Measurements from ENCODE around the gene ACER3. TPM values are rescaled to one million over a fixed set of nuclear protein-coding genes. Genes with fewer than 3 reads are reported as not detected.
"Not testable (repeated sequence)": the region's sequence is repeated elsewhere in the genome, so short reads cannot be mapped to it uniquely, and the experiment has no call there.

ACER3 gene
- polyA plus RNA-seq, 3 donors, result 13.7 to 15.9 (median 15.4) TPM

- no peak for DNase-seq (ENCODE audit: extremely low read depth in 1 of 11, low read depth in 9 of 11, low spot score in 4 of 11)
These were observed 102.1 kb downstream of the ACER3 start for GRCh38 chr11:76962583-76963416.

DNA sequence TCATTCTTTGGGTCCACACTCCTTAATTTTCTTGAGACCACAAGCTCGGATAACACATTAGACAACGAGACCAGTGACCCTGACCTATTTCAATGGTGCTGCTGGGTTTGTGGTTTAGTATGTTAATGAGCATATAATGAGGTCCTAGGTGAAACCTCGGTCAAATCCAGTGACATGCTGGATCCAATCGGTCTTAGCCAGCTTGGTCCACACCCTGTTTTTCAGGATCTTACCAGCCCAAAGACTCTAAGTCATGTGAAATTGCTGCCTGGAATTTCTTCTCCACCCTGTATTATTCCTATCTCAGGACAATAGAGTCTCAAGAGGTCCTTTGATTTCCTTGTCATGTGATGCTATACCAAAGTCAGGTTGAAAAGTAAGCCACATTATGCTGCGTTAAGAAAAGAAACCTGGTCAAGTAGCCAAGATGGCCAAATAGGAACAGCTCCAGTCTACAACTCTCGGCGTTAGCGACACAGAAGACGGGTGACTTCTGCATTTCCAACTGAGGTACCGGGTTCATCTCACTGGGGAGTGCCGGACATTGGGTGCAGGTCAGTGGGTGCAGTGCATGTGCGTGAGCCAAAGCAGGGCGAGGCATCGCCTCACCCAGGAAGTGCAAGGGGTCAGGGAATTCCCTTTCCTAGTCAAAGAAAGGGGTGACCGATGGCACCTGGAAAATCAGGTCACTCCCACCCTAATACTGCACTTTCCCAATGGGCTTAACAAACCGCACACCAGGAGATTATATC is 102.9 kb downstream of the ACER3 start:
- not testable (repeated sequence) for DNase-seq (ENCODE audit: extremely low read depth in 1 of 11, low read depth in 9 of 11, low spot score in 4 of 11)

- no peak for DNase-seq (ENCODE audit: extremely low read depth in 1 of 11, low read depth in 9 of 11, low spot score in 4 of 11)
These were observed 111.3 kb downstream of the ACER3 start for GRCh38 chr11:76972051-76972450.

DNA sequence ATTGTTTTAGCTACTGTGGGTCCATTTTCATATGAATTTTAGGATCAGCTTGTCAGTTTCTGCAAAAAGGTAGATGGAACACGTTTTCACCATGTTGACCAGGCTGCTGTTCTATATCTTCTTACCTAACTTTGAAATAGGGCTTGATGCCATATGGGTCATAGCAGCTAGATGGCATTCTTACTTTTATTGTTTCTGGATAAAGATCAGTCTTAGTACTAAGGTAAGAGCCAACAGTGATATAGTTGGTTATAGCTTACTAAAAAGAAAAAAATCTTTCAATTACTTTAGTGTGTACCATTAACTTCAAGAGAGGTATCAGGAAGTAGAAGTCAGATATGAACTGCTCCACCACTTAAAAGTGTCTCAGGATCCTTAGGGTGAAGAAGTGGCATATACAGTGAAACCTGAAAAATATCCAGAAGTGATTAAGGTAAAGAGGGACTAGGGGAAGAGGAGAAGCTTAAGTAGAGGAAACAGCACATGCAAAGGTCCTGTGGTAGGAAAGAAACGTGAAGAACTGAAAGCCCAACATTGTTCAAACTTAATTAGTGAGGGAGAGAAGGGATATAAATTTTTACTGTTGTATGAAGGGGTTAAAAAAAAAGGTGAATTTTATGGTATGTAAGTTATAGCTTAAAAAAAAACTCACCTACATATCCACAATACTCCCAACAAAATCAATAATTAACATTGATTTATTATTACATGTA is 113.6 kb downstream of the ACER3 start:
- DNase-seq (ENCODE audit: extremely low read depth in 1 of 11, low read depth in 9 of 11, low spot score in 4 of 11), result no peak

GRCh38 chr11:76975513-76975912 is 114.8 kb downstream of the ACER3 start:
- no peak for DNase-seq (ENCODE audit: extremely low read depth in 1 of 11, low read depth in 9 of 11, low spot score in 4 of 11)

DNA sequence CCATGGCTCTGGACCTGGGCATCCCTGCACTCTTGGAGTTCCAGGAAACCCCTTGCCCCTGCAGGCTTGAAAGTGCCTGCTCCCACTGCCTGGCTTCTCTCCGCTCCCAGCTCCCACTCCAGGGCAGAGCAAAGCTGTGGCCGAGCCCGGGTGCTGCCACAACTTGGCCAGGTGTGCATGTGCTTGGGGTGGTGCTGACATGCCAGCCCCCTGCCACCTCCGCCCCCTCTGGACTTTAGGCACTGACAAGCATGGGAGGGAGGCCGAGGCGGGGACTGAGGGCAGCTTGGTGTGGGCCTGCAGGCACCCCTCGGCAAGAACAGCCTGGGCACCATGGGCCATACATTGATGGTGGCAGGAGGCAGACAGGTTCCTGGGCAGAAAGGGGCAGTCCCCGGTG is 117.1 kb downstream of the ACER3 start:
- DNase-seq (ENCODE audit: extremely low read depth in 1 of 11, low read depth in 9 of 11, low spot score in 4 of 11), result no peak

GRCh38 chr11:76978239-76978638 is 117.5 kb downstream of the ACER3 start:
- DNase-seq (ENCODE audit: extremely low read depth in 1 of 11, low read depth in 9 of 11, low spot score in 4 of 11), result no peak

DNA sequence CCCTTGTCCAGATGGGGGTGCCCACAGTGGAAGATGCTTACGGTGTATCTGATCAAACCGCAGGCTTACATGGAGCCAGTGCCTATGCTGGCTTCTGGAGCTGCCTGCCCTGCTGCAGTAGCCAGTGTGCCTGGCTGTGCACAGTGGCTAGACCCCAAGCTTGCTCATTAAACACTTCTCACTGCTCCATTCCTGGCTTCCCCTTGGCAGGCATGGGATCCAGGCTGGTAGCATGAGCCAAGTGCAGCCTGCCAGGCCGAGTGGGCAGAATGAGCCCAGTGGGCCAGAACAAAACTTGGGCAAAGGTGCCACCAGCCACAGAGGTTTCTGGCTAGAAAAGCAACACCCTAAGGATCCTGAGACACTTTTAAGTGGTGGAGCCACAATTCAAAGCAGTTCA is 118.1 kb downstream of the ACER3 start:
- DNase-seq (ENCODE audit: extremely low read depth in 1 of 11, low read depth in 9 of 11, low spot score in 4 of 11), result no peak

DNA sequence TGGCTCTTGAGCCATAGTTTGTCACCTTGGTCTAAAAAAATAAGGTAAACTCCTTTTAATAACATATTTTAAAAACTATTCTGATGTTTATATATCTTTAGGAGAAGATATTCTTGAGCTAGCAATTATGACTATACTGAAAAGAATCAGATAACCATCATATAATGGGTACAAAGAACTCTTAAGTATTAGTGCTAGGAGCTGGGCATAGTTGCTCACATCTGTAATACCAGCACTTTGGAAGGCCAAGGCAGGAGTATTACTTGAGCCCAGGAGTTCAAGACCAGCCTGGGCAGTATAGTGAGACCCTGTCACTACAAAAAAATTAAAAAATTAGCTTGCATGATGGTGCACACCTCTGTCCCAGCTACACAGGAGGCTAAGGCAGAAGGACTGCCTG is 119.5 kb downstream of the ACER3 start:
- DNase-seq (ENCODE audit: extremely low read depth in 1 of 11, low read depth in 9 of 11, low spot score in 4 of 11), result no peak

- no peak for DNase-seq (ENCODE audit: extremely low read depth in 1 of 11, low read depth in 9 of 11, low spot score in 4 of 11)
These were observed 124.0 kb downstream of the ACER3 start for GRCh38 chr11:76984743-76985142.

GRCh38 chr11:76987203-76987602 is 126.5 kb downstream of the ACER3 start:
- no peak for DNase-seq (ENCODE audit: extremely low read depth in 1 of 11, low read depth in 9 of 11, low spot score in 4 of 11)

DNA sequence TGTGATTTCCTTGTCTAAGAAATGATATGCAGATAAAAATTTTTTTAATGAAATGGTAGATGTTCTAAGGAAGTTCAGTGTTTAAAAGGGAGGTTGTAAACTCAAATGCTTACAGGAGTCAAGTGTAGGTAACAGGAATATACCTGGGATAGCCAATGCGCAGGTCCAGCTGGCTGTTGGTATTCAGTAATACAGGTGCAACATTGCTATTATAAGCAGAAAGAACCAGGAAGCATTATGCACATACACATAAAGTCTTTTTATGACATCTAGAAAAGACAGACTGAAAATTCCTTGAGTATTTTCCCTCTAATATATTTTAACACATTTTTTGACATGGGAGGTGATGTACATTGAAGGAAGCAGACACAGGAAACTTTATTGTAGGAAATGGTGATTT is 129.9 kb downstream of the ACER3 start:
- no peak for DNase-seq (ENCODE audit: extremely low read depth in 1 of 11, low read depth in 9 of 11, low spot score in 4 of 11)

DNA sequence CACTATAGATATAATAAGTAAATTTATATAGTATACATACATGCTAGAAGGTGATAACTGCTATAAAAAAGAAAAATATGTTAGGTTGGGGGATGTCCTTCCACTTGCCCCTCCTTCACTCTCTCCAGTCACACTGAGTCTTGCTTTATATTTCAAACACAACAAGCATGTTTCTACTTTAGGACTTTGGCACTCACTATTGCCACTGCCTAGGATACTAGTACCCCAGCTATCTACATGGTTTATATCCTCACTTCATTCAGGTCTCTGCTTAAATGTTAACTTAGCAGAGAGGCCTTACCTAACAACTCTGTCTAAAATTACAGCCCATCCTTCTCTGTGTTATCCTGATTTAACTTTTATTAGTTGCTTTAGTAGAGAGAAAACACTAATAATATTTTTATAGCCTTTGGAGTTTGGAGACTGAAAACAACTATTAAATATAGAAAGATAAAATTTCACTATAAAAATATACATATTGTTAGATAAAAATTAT is 134.4 kb downstream of the ACER3 start:
- no peak for DNase-seq (ENCODE audit: extremely low read depth in 1 of 11, low read depth in 9 of 11, low spot score in 4 of 11)

- DNase-seq (ENCODE audit: extremely low read depth in 1 of 11, low read depth in 9 of 11, low spot score in 4 of 11), result no peak
These were observed 136.8 kb downstream of the ACER3 start for GRCh38 chr11:76997512-76997911.

DNA sequence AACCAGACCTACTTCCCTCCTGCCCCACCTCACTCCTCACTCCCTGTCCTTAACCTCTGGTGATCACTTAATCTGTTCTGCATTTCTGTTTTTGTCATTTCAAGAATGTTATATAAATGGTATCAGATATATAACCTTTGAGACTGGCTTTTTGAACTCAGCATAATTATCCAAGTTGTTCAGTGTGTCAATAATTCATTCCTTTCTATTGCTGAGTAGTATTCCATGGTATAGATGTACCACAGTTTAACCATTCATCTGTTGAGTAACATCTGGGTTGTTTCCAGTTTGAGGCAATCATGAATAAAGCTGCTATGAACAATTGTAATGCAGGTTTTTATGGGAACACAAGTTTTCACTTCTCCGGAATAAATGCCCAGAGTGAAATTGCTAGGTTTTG is 138.9 kb downstream of the ACER3 start:
- DNase-seq (ENCODE audit: extremely low read depth in 1 of 11, low read depth in 9 of 11, low spot score in 4 of 11), result no peak

GRCh38 chr11:77001613-77002012 is 140.9 kb downstream of the ACER3 start:
- DNase-seq (ENCODE audit: extremely low read depth in 1 of 11, low read depth in 9 of 11, low spot score in 4 of 11), result no peak

DNA sequence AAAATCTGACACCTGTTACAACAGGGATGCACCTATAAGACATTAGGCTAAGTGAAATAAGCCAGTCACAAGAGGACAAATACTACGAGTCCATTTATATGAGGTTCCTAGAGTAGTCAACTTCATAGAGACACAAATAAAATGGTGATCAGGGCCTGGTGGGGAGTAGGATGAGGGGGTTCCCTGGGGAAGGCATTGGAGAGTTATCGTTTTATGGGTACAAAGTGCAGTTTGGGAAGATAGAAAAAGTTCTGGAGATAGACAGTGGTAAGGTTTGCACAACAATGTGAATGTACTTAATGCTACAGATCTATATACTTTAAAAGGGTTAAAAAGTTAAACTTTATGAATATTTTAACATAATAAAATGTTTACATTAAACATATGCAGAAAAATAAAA is 142.1 kb downstream of the ACER3 start:
- no peak for DNase-seq (ENCODE audit: extremely low read depth in 1 of 11, low read depth in 9 of 11, low spot score in 4 of 11)

DNA sequence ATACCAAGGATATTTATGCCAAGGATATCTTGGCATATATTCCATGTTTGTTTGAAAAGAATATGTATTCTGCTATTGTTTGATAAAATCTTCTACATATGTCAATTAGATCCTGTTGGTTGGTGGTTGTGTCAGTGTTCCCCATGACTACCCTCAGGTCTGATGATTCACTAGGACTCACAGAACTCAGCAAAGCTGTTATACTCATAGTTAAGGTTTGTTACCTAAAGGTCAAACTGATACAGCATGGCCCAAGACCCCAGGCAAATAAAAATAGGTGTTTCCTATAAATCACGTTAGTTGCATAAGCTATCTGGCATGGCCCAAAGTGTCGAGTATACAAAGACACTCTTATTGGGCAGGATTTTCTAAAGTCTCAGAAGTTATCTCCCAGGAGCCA is 143.2 kb downstream of the ACER3 start:
- no peak for DNase-seq (ENCODE audit: extremely low read depth in 1 of 11, low read depth in 9 of 11, low spot score in 4 of 11)

- no peak for DNase-seq (ENCODE audit: extremely low read depth in 1 of 11, low read depth in 9 of 11, low spot score in 4 of 11)
These were observed 148.9 kb downstream of the ACER3 start for GRCh38 chr11:77009533-77010160.

Measured in renal cortex interstitium (tissue), 11 donors.